Esophagus muscularis mucosa (tissue), 4 donors: ENCODE measurements around the gene CDC42EP4.

Experiments used
- CTCF ChIP-seq, 3 experiments: fragments of 200-600 bp in 2 of 3; fragments of 450-650 bp in 1 of 3; sonication (generic) in 2 of 3; IDR thresholded peaks; one replicate each; pipeline ENCODE4 v1.5.1; 2017 to 2019; ENCODE audit warnings: antibody characterized with exemption in 3 of 3, mild to moderate bottlenecking in 2 of 3, moderate library complexity in 1 of 3
- EP300 ChIP-seq: sonication (generic); formaldehyde crosslinking; IDR thresholded peaks from one replicate; pipeline ENCODE4 v1.6.1; 2017; ENCODE audit warnings: antibody characterized with exemption
- POLR2A ChIP-seq: fragments of 450-650 bp; IDR thresholded peaks from one replicate; pipeline ENCODE4 v1.6.1; 2017; ENCODE audit warnings: antibody characterized with exemption, moderate library complexity, mild to moderate bottlenecking, low read depth
- POLR2AphosphoS5 ChIP-seq, 2 donors: sonication (generic); formaldehyde crosslinking; IDR thresholded peaks; one replicate each; pipeline ENCODE4 v1.6.1; 2017; ENCODE audit warnings: antibody characterized with exemption in 2 of 2

- TF ChIP-seq POLR2A (no peak), CTCF (IDR thresholded peaks at IDR 0.05) (no peak), POLR2AphosphoS5 (IDR thresholded peaks at IDR 0.05) (no peak), EP300 (no peak)
These were observed 6.0 kb upstream of the CDC42EP4 start for GRCh38 chr17:73317513-73318426.
